WERI-Rb-1 (cell line): Measurements from ENCODE around the gene ARCN1.

Experiments used
- DNase-seq: peaks from one replicate; pipeline ENCODE4 v3.0.0-alpha.2; 2020
- H3K27ac ChIP-seq: fragments of 250-450 bp; sonication (Bioruptor Pico); 2 replicates; pipeline ENCODE4 v1.5.1; 2020; ENCODE audit warnings: mild to moderate bottlenecking, moderate library complexity
- H3K27me3 ChIP-seq: fragments of 250-450 bp; sonication (Bioruptor Pico); 2 replicates; pipeline ENCODE4 v1.5.1; 2021; ENCODE audit warnings: mild to moderate bottlenecking, low read depth, moderate library complexity; ENCODE audit not compliant: insufficient read depth, severe bottlenecking
- H3K36me3 ChIP-seq: fragments of 250-450 bp; sonication (Bioruptor Pico); 2 replicates; pipeline ENCODE4 v1.5.1; 2020; ENCODE audit warnings: mild to moderate bottlenecking, moderate library complexity
- H3K4me3 ChIP-seq: 2 replicates; pipeline ENCODE4 v1.5.1; 2011; ENCODE audit warnings: low read depth, mild to moderate bottlenecking, control low read depth, low read length
- H3K9me3 ChIP-seq: fragments of 250-450 bp; sonication (Bioruptor Pico); 2 replicates; pipeline ENCODE4 v1.5.1; 2021; ENCODE audit warnings: mild to moderate bottlenecking, moderate library complexity; ENCODE audit not compliant: severe bottlenecking
- CTCF ChIP-seq: IDR thresholded peaks from 2 replicates; pipeline ENCODE4 v1.5.1; 2011; ENCODE audit warnings: low read depth, mild to moderate bottlenecking, control low read depth, inconsistent platforms, low read length

Gene ARCN1

DNA sequence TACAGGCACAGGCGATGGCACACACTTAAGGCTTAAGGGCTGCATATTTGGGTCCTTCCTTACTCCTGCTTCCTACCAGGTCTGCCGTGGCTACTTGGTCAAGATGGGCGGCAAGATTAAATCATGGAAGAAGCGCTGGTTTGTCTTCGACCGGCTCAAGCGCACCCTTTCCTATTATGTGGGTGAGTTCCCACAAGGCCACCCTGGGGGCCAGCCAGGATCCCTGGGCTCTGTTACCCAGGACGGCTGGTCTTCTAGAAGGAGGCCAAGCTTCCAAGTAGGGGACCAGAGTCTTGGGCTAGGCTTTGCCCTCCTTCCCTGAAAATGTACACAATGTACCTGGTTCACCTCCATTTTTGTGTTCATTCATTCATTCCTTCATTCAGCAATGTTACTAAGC is 78.2 kb downstream of the ARCN1 start:
- Histone ChIP-seq H3K4me3 (no peak overlapping the region), H3K27me3 (no peaks in the 10 kb centered on the region), H3K36me3 (peaks cover 20% of the 10 kb centered on the region), H3K9me3 (no peaks in the 10 kb centered on the region), H3K27ac (no peak overlapping the region)
- DNase-seq, result no peak
- TF ChIP-seq CTCF, result no peak

DNA sequence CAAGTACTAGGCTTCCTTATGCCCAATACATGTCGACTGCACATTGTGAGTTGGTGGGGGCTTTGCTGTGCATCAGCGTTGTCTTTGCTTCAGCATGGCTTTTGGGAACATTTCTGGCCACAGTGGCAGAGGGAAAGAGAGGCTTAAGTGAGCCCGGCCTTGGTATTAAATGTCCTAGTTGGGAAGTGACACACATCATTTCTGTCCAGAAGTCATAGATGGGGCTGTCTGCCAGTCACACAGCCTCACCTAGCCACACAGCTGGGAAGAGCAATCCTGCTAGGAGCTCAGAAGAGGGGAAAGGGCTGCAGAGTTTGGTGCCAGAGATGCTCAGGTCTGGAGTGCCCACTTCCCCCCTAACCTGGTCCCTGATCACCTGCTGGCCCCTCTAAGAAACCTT is 79.6 kb downstream of the ARCN1 start:
- Histone ChIP-seq H3K36me3 (peaks cover 15% of the 10 kb centered on the region), H3K27me3 (no peaks in the 10 kb centered on the region), H3K27ac (no peak overlapping the region), H3K9me3 (no peaks in the 10 kb centered on the region), H3K4me3 (no peak overlapping the region)
- no peak for TF ChIP-seq CTCF
- no peak for DNase-seq
